A549 (cell line): ENCODE data around the gene CHD1L. TPM values are rescaled to one million over a fixed set of nuclear protein-coding genes. Genes with fewer than 3 reads are reported as not detected.
A peak's percentile ranks its signal among the peaks of the same experiment; 100 is the strongest.
"Not testable (repeated sequence)": the region's sequence is repeated elsewhere in the genome, so short reads cannot be mapped to it uniquely, and the experiment has no call there.

ENCODE experiments used
- ATAC-seq, 2 experiments: fragments of 200-7000 bp in 1 of 2; fragments of >200 bp in 1 of 2; cut with Nextera tagmentation in 1 of 2; cut with Tn5 transposase in 1 of 2; 3 replicates each; pipeline versions ENCODE4 v1.8.0 to v1.9.1; 2018 to 2020; ENCODE audit warnings: mild to moderate bottlenecking in 1 of 2, moderate library complexity in 1 of 2
- CTCF ChIA-PET: fragments of 300-600 bp; sonication (Branson Sonifier 250); formaldehyde crosslinking; extraction: SDS; loops from one replicate; lab custom pipeline; 2021; ENCODE audit warnings: antibody characterized with exemption, inconsistent platforms; lab: Yijun Ruan, JAX
- POLR2A ChIA-PET: fragments of 350-600 bp; formaldehyde crosslinking; extraction: SDS; loops from one replicate; lab custom pipeline; 2021; ENCODE audit warnings: antibody characterized with exemption, inconsistent platforms; lab: Yijun Ruan, JAX
- DNase-seq, 2 experiments: peaks; one replicate each; pipeline versions ENCODE4 v3.0.0 to v3.0.0-alpha.2; 2011 to 2016; ENCODE audit warnings: low read depth in 1 of 2, low spot score in 1 of 2
- FAIRE-seq: peaks from 2 replicates; lab custom pipeline; 2011; peaks lifted over from hg19 to GRCh38; lab: Jason Lieb, UNC
- H3K27ac ChIP-seq, 2 experiments: fragments of >200 bp; sonication (Bioruptor Twin); formaldehyde crosslinking; 3 replicates each; pipeline ENCODE4 v1.5.1; 2016 to 2017
- H3K4me1 ChIP-seq: fragments of >200 bp; sonication (Bioruptor Twin); formaldehyde crosslinking; 3 replicates; pipeline ENCODE4 v1.6.1; 2016
- H3K4me2 ChIP-seq: fragments of >200 bp; sonication (Bioruptor Twin); formaldehyde crosslinking; 3 replicates; pipeline ENCODE4 v1.6.1; 2016
- H3K4me3 ChIP-seq: fragments of >200 bp; sonication (Bioruptor Twin); formaldehyde crosslinking; 3 replicates; pipeline ENCODE4 v1.5.1; 2016
- H3K9me3 ChIP-seq: fragments of >200 bp; sonication (Bioruptor Twin); formaldehyde crosslinking; 3 replicates; pipeline ENCODE4 v1.6.1; 2016
- CHD2 ChIP-seq: fragments of 150-350 bp; IDR thresholded peaks from 2 replicates; pipeline ENCODE4 v1.6.1; 2014; ENCODE audit warnings: low read length; ENCODE audit not compliant: partially characterized antibody
- EHF ChIP-seq: fragments of 250-450 bp; sonication (Bioruptor Pico); IDR thresholded peaks from 2 replicates; pipeline ENCODE4 v1.5.0; 2020; ENCODE audit warnings: mild to moderate bottlenecking
- FOSL2 ChIP-seq, 2 experiments: fragments of 450-650 bp in 1 of 2; fragments of >200 bp in 1 of 2; sonication (Bioruptor Twin) in 1 of 2; formaldehyde crosslinking; IDR thresholded peaks; 2 replicates each; pipeline versions ENCODE4 v1.5.0 to v1.6.1; 2016 to 2020; ENCODE audit warnings: mild to moderate bottlenecking in 1 of 2, moderate library complexity in 1 of 2
- HDAC2 ChIP-seq: fragments of 200-600 bp; sonication (generic); IDR thresholded peaks from 2 replicates; pipeline ENCODE4 v1.6.1; 2016
- JUNB ChIP-seq: fragments of >200 bp; sonication (Bioruptor Twin); formaldehyde crosslinking; IDR thresholded peaks from 2 replicates; pipeline ENCODE4 v1.6.1; 2016
- MAFK ChIP-seq: fragments of 450-650 bp; IDR thresholded peaks from 2 replicates; pipeline ENCODE4 v1.6.1; 2014; ENCODE audit not compliant: partially characterized antibody
- MYC ChIP-seq: IDR thresholded peaks from 2 replicates; pipeline ENCODE4 v1.6.1; 2012; ENCODE audit warnings: mild to moderate bottlenecking, inconsistent platforms, low read length, improper control_type of control experiment, borderline replicate concordance
- RARB ChIP-seq: fragments of 250-450 bp; sonication (Bioruptor Pico); IDR thresholded peaks from 2 replicates; pipeline ENCODE4 v1.8.0; 2021; ENCODE audit warnings: mild to moderate bottlenecking, moderate library complexity
- WGBS: methylation state at CpG from one replicate; pipeline ENCODE4 v1.1.6; 2017; ENCODE audit errors: missing lambda C conversion rate; 5-methylcytosine and 5-hydroxymethylcytosine counted together
- polyA plus RNA-seq, 4 experiments: library from polyadenylated mRNA; depleted of rRNA in 3 of 4; stranded (reverse); fragments of >200 nt; fragmentation: RNase III in 1 of 4; extraction: RNeasy Plus Mini Kit Qiagen cat#74134 plus additional on column Dnase treatment in 1 of 4; gene quantifications; 2 replicates in 3 of 4; 3 replicates in 1 of 4; pipeline ENCODE4 v1.2.3, GENCODE V29; 2011 to 2017
- TF ChIP-seq, protein P1 (sequence below): fragments of 450-650 bp; IDR thresholded peaks from 2 replicates; pipeline ENCODE4 v1.6.1; 2014; ENCODE audit warnings: antibody characterized with exemption
- TF ChIP-seq, protein P2 (sequence below): fragments of >200 bp; sonication (Bioruptor Twin); formaldehyde crosslinking; IDR thresholded peaks from 2 replicates; pipeline ENCODE4 v1.6.1; 2016
- TF ChIP-seq, protein P3 (sequence below): fragments of 250-450 bp; sonication (Bioruptor Pico); IDR thresholded peaks from 2 replicates; pipeline ENCODE4 v1.5.0; 2021; ENCODE audit warnings: mild to moderate bottlenecking, moderate library complexity, borderline replicate concordance
- TF ChIP-seq, protein P4 (sequence below): IDR thresholded peaks from 2 replicates; pipeline ENCODE4 v1.6.1; 2012
- TF ChIP-seq, protein P5 (sequence below): IDR thresholded peaks from 2 replicates; pipeline ENCODE4 v1.6.1; 2012; ENCODE audit warnings: low read depth, borderline replicate concordance

CHD1L gene
- polyA plus RNA-seq, 2 of the 4 experiments (the other 2 are of a cell fraction), result 37.0 to 61.2 TPM

DNA sequence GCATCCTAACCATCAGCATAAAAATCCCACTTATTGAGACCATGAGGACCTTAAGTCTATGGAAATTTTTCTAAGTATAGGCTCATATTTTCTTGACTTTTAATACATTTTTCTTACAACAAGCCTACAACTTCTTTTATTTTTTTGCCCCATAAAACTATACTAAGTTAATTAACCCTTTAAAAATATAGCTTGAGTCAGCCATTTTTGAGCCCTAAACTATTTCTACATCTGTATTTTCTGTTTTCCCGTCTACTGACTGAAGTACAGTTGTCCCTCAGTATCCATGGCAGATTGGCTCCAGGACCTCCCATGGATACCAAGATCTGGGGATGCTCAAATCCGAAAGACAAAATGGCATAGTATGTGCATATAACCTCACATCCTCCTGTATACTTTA is 55.0 kb downstream of the CHD1L start:
- CTCF ChIA-PET, result interaction anchor here (0.7 to 1.0 kb wide), 2 partner anchors 21 to 22 kb away, joined by 3 read pairs; no protein-coding TSS in a partner anchor
- no peak for FAIRE-seq

DNA sequence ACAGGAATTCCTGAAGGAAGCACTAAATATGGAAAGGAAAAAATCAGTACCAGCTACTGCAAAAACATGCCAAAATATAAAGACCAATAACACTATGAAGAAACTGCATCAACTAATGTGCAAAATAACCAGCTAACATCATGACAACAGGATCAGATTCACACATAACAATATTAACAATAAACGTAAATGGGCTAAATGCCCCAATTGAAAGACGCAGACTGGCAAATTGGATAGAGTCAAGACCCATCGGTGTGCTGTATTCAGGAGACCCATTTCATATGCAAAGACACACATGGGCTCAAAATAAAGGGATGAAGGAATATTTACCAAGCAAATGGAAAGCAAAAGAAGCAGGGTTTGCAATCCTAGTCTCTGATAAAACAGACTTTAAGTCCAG is 63.3 kb downstream of the CHD1L start:
- CTCF ChIA-PET, POLR2A ChIA-PET, ATAC-seq, FAIRE-seq, H3K4me2 ChIP-seq, DNase-seq, H3K4me3 ChIP-seq, H3K4me1 ChIP-seq, H3K27ac ChIP-seq: not testable (repeated sequence)
- H3K9me3 ChIP-seq, result peaks cover 60% of the 10 kb centered on the region
- WGBS, result 80% methylated on average over 3 of the region's 3 CpGs

More for the DNA sequence above, 55.0 kb downstream of the CHD1L start:
- POLR2A ChIA-PET, result no interaction called here
- no peak for ATAC-seq
- H3K27ac ChIP-seq, result no peak overlapping the region
- H3K4me3 ChIP-seq, result no peak overlapping the region
- 95% methylated on average over 2 of the region's 2 CpGs for WGBS
- H3K4me1 ChIP-seq, result no peaks in the 10 kb centered on the region
- peaks cover 46% of the 10 kb centered on the region for H3K9me3 ChIP-seq
- no peak overlapping the region for H3K4me2 ChIP-seq
- TF ChIP-seq FOSL2 (IDR thresholded peaks at IDR 0.05) (no peak), FOSL2 (CRISPR knock-in tag; IDR thresholded peaks at IDR 0.05) (no peak), EHF (CRISPR knock-in tag) (no peak), MAFK (peak; percentile 47)
- DNase-seq, result no peak

DNA sequence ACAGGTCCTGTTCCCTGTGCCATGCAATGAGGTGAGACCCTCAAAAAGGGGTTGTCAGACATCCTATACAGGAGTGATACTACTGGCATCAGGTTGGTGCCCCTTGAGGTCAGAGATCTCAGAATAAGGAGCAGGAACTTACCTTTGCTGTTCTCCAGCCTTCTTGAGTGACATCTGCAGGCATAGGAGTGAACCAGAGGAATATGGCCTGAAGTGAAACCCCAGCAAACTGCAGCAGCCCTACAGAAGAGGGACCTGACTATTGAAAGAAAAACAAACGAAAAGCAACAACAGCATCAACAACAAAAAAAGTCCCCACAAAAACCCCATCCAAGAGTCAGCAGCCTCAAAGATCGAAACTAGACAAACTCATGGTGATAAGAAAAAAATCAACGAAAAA is 74.5 kb downstream of the CHD1L start:
- TF ChIP-seq CHD2, result no peak
- TF ChIP-seq, protein P1, sequence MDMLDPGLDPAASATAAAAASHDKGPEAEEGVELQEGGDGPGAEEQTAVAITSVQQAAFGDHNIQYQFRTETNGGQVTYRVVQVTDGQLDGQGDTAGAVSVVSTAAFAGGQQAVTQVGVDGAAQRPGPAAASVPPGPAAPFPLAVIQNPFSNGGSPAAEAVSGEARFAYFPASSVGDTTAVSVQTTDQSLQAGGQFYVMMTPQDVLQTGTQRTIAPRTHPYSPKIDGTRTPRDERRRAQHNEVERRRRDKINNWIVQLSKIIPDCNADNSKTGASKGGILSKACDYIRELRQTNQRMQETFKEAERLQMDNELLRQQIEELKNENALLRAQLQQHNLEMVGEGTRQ, result no peak
- no peak for TF ChIP-seq MYC
- TF ChIP-seq, protein P2, sequence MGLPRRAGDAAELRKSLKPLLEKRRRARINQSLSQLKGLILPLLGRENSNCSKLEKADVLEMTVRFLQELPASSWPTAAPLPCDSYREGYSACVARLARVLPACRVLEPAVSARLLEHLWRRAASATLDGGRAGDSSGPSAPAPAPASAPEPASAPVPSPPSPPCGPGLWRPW, result no peak
- TF ChIP-seq, protein P3, sequence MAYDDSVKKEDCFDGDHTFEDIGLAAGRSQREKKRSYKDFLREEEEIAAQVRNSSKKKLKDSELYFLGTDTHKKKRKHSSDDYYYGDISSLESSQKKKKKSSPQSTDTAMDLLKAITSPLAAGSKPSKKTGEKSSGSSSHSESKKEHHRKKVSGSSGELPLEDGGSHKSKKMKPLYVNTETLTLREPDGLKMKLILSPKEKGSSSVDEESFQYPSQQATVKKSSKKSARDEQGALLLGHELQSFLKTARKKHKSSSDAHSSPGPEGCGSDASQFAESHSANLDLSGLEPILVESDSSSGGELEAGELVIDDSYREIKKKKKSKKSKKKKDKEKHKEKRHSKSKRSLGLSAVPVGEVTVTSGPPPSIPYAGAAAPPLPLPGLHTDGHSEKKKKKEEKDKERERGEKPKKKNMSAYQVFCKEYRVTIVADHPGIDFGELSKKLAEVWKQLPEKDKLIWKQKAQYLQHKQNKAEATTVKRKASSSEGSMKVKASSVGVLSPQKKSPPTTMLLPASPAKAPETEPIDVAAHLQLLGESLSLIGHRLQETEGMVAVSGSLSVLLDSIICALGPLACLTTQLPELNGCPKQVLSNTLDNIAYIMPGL (CRISPR knock-in tag), result no peak
- TF ChIP-seq, protein P4, sequence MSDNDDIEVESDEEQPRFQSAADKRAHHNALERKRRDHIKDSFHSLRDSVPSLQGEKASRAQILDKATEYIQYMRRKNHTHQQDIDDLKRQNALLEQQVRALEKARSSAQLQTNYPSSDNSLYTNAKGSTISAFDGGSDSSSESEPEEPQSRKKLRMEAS, result no peak
- no peak for TF ChIP-seq JUNB
- no peak for TF ChIP-seq RARB (CRISPR knock-in tag)
- TF ChIP-seq HDAC2, result no peak
- TF ChIP-seq, protein P5, sequence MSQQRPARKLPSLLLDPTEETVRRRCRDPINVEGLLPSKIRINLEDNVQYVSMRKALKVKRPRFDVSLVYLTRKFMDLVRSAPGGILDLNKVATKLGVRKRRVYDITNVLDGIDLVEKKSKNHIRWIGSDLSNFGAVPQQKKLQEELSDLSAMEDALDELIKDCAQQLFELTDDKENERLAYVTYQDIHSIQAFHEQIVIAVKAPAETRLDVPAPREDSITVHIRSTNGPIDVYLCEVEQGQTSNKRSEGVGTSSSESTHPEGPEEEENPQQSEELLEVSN, result no peak
- 3% methylated on average over 3 of the region's 3 CpGs for WGBS
- Histone ChIP-seq H3K4me2 (no peak overlapping the region), H3K4me1 (no peaks in the 10 kb centered on the region), H3K27ac (no peak overlapping the region), H3K9me3 (no peaks in the 10 kb centered on the region), H3K4me3 (no peak overlapping the region)
- DNase-seq (no peak), ATAC-seq (no peak), FAIRE-seq (no peak)
- POLR2A ChIA-PET, result no interaction called here
- CTCF ChIA-PET, result interaction anchor here (0.8 kb wide), 1 partner anchor 44 kb away, joined by 3 read pairs; no protein-coding TSS in a partner anchor

DNA sequence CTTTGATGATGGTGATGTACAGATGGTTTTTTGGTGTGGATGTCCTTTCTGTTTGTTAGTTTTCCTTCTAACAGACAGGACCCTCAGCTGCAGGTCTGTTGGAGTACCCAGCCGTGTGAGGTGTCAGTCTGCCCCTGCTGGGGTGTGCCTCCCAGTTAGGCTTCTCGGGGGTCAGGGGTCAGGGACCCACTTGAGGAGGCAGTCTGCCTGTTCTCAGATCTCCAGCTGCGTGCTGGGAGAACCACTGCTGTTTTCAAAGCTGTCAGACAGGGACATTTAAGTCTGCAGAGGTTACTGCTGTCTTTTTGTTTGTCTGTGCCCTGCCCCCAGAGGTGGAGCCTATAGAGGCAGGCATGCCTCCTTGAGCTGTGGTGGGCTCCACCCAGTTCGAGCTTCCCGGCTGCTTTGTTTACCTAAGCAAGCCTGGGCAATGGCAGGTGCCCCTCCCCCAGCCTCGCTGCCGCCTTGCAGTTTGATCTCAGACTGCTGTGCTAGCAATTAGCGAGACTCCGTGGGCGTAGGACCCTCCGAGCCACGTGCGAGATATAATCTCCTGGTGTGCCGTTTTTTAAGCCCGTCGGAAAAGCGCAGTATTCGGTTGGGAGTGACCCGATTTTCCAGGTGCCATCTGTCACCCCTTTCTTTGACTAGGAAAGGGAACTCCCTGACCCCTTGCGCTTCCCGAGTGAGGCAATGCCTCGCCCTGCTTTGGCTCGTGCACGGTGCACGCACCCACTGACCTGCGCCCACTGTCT is 84.6 kb downstream of the CHD1L start:
- H3K4me3 ChIP-seq, POLR2A ChIA-PET, ATAC-seq, H3K4me1 ChIP-seq, DNase-seq, H3K9me3 ChIP-seq, CTCF ChIA-PET, H3K4me2 ChIP-seq, H3K27ac ChIP-seq, FAIRE-seq: not testable (repeated sequence)
- WGBS, result 52% methylated on average over 21 of the region's 26 CpGs
